Hematopoietic multipotent progenitor cell treated with erythropoietin and hydrocortisone succinate and interleukin-3 and kit ligand, for 15 days (in vitro differentiated cells): ENCODE data around the gene MSTO1.
"Not testable (repeated sequence)": the region's sequence is repeated elsewhere in the genome, so short reads cannot be mapped to it uniquely, and the experiment has no call there.

Experiments used
- DNase-seq: peaks from one replicate; pipeline ENCODE4 v3.0.0-alpha.2; 2015; ENCODE audit warnings: low spot score

MSTO1 gene

DNA sequence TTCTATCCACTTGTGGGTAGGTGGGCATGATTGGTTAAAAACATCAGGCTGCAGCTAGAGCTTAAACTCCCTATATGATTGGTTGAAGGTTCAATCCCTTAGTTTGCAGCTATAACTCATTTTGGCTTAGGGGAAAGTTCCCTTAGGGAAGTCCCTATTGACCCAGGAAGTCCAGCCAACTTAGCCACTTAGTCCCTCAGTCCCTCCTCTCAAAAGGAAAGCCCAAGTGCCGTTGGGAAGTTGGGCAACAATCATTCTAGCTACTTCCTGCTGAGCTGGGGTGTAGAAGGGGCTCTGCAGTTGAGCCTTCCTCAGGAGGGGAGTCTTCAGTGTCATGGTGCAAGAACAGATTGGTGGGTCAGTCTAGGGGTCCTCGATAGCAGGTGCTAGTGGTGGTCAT is 12.2 kb downstream of the MSTO1 start:
- DNase-seq: no peak

- no peak for DNase-seq
These were observed 13.3 kb downstream of the MSTO1 start for GRCh38 chr1:155623357-155623756.

DNA sequence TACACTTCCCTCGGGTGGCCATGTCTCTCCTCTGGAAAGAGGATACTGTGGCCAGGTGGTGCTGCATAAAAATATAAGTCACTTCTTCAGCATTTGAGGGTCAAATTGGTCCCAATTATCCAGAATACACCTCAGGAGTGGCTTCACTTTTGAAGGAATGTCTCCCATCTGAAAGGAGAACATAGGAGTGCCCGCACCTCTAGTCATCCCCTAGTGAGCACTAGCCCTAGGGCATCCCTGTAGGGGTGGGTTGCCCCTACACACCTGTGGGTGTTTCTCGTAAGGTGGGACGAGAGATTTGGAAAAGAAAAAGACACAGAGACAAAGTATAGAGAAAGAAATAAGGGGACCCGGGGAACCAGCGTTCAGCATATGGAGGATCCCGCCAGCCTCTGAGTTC is 16.4 kb downstream of the MSTO1 start:
- not testable (repeated sequence) for DNase-seq

GRCh38 chr1:155636397-155637153 is 26.6 kb downstream of the MSTO1 start:
- no peak for DNase-seq

DNA sequence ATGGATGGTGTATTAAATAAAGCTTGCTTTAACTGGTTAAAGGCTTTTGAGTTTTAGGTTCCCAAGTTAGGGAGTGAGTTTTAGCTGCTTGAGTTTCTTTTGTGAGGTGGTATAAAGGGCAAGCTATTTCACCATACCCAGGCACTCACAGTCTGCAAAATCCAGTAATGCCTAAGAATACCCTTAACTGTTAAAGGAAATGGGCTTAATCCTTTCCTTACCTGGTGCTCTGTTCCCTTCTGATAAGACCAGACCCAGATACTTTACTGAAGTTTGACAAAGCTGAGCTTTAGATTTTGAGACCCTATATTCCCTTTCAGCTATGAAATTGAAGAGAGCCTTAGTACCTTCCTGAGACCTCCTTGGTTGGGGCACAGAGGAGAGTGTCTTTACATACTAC is 30.3 kb downstream of the MSTO1 start:
- no peak for DNase-seq

- DNase-seq: not testable (repeated sequence)
These were observed 32.7 kb downstream of the MSTO1 start for GRCh38 chr1:155642559-155643180.

DNA sequence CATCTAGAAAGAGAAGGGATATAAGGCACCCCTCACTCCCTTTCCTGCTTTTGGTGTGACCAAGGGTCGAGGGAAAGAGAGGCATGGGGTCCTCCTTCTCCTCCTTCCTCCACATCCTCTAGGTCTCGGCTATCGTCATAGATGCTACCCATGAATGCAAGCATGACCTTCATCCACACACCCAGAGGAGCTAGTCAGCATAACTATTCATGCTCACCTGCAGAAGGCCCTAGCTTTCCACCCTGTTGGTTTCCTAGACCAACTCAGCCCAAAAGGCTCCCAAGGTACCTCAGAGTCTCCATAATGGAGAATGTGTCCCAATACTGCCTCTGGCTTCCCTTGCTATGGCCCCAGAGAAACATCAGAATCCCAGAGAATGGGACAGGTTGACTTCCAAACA is 33.2 kb downstream of the MSTO1 start:
- no peak for DNase-seq

DNA sequence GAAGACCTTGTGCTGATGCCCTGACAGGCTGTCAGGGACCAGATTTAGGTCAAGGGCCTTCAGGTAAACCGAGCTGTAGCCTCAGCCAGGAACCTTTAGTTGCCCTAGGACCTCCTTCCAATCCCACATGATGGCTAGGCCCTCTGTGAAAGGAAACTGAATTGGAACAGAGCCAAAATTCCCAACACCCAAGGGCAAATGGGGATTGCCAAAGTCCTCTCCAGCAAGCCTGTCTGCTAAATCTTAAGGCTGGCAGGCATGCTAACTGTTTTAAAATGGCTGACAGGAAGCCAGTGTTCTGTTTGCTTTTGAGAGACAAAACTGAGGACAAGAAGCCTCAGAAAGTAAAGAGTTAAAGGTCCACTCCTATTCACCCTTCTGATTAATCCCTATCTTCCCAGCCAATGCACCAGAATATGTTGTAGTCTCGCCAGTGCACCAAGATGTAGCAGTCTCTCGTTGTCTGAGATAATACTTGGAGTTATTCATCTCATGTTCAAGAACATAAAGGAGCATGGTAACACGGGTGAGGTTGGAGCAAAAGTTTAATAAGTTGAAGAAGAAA is 35.1 kb downstream of the MSTO1 start:
- no peak for DNase-seq

GRCh38 chr1:155645648-155646047 is 35.6 kb downstream of the MSTO1 start:
- no peak for DNase-seq

DNA sequence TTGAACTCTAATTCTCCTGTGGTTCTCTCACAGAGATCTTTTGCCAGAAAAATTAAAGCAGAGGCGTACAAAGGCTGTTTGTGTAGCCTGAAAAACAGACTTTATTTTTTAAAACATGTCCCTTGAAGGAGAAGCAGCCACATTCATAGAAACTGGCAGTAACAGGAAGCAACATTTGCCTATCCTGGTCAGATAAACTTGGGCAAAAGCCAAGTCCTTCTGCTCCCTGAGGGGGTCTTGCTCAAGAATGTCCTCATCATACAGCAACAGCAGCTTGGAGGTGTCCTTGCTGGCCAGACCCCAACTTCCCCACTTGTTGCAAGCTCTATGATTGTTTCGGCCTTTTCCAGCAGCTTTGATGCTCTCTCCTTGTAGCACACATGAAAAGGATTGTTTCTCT is 36.3 kb downstream of the MSTO1 start:
- DNase-seq: no peak

DNA sequence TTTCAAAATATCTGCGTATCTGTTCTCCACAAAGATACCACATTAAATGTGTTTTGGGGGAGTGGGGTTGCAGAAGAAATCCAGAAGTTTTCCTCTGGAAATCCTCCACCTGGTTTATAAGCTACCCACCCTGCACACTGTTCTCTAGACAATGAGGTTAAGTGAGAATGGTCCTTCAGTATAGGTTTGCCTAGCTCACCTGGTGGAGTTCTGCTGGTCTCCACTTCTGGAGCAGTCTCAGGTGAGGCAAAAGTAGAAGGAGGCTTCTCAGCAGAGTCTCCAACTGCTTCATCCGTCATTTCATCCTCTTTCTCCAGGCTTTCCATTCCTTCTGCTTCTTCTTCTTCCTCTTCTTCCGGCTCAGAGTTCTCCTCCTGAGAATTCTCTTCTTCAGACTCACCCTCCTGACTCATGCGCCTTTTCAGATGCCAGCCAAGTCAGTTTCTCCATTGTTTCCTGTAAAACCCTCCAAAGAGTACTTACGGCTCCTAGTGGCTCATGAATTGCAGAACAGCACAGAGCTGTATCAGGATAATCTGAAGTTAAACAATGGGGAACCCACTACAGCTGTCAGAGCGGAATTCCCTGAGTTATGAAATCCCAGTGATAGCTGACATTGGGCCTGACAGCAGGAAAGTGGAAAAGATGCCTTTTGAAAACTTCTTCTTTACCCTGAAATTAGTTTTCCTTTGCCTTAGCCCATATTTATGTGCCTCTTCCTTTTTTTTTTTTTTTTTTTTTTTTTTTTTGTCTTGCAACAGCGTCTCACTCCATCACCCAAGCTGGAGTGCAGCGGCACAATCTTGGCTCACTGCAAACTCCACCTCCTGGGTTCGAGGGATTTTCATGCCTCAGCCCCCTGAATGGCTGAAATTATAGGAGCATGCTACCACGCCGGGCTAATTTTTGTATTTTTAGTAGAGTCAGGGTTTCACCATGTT is 38.5 kb downstream of the MSTO1 start:
- DNase-seq: no peak

DNA sequence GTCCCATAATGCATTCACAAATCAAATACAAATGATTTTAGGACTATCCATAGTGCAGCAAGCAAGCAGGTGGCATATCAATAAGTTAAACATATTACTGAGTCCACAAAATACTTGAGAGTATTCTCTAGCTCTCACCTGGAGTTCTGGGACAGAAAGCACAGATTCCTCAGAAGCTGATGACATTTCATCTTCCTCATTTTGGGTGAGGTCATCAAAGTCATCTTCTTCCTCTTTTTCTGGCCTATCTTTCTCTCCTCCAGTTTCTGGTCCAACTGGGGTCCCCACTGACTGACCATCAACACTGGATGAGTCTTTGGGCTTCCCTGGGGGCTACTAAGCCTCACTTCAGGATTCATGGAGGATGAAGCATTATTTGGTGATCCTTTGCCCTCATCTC is 39.7 kb downstream of the MSTO1 start:
- DNase-seq: no peak

GRCh38 chr1:155650231-155650757 is 40.3 kb downstream of the MSTO1 start:
- DNase-seq: no peak

GRCh38 chr1:155651861-155652661 is 42.0 kb downstream of the MSTO1 start:
- no peak for DNase-seq

- DNase-seq: no peak
These were observed 42.9 kb downstream of the MSTO1 start for GRCh38 chr1:155652951-155653350.

- DNase-seq: no peak
These were observed 47.4 kb downstream of the MSTO1 start for GRCh38 chr1:155657463-155657862.

GRCh38 chr1:155661239-155661638 is 51.2 kb downstream of the MSTO1 start:
- DNase-seq: not testable (repeated sequence)
